Neuronal stem cell (in vitro differentiated cells): ENCODE data around the gene PTDSS2.

Experiments used
- DNase-seq: peaks from one replicate; pipeline ENCODE4 v3.0.0-alpha.2; 2013; ENCODE audit warnings: low spot score
- H2AFZ ChIP-seq: one replicate; pipeline ENCODE4 v1.6.1; 2013; ENCODE audit warnings: mild to moderate bottlenecking, low read length, inconsistent platforms
- H2AK5ac ChIP-seq: 2 replicates; pipeline ENCODE4 v1.6.1; 2013; ENCODE audit warnings: low read depth, mild to moderate bottlenecking, inconsistent platforms, low read length, moderate library complexity, mixed read lengths
- H2BK120ac ChIP-seq: 2 replicates; pipeline ENCODE4 v1.6.1; 2013; ENCODE audit warnings: low read depth, mild to moderate bottlenecking, inconsistent platforms, low read length, moderate library complexity, mixed read lengths
- H2BK12ac ChIP-seq: one replicate; pipeline ENCODE4 v1.6.1; 2013; ENCODE audit warnings: low read length, inconsistent platforms
- H2BK15ac ChIP-seq: 2 replicates; pipeline ENCODE4 v1.6.1; 2013; ENCODE audit warnings: mild to moderate bottlenecking, low read length, inconsistent platforms, mixed read lengths
- H2BK5ac ChIP-seq: one replicate; pipeline ENCODE4 v1.6.1; 2013; ENCODE audit warnings: inconsistent platforms, mild to moderate bottlenecking, low read length, moderate library complexity
- H3K14ac ChIP-seq: one replicate; pipeline ENCODE4 v1.6.1; 2013; ENCODE audit warnings: low read length, inconsistent platforms
- H3K18ac ChIP-seq: 2 replicates; pipeline ENCODE4 v1.6.1; 2013; ENCODE audit warnings: low read length, inconsistent platforms
- H3K23ac ChIP-seq: 2 replicates; pipeline ENCODE4 v1.6.1; 2013; ENCODE audit warnings: low read depth, mild to moderate bottlenecking, mixed read lengths, low read length, inconsistent platforms; ENCODE audit not compliant: poor library complexity
- H3K27ac ChIP-seq: replicated peaks from 3 replicates; pipeline ENCODE4 v1.5.1; 2013; ENCODE audit warnings: low read length, inconsistent platforms
- H3K27me3 ChIP-seq, 3 experiments: 2 replicates each; pipeline ENCODE4 v1.6.1; 2013; ENCODE audit warnings: low read length in 3 of 3, mild to moderate bottlenecking in 2 of 3, inconsistent platforms in 1 of 3, low read depth in 1 of 3, mixed read lengths in 1 of 3, moderate library complexity in 1 of 3; ENCODE audit not compliant: control insufficient read depth in 3 of 3, insufficient read depth in 3 of 3
- H3K36me3 ChIP-seq, 2 donors: replicated peaks in 1 of 2; 2 replicates each; pipeline ENCODE4 v1.6.1; 2013; ENCODE audit warnings: low read length in 2 of 2; ENCODE audit not compliant: control insufficient read depth in 2 of 2, insufficient read depth in 2 of 2
- H3K4ac ChIP-seq: 2 replicates; pipeline ENCODE4 v1.6.1; 2013; ENCODE audit warnings: inconsistent platforms, mild to moderate bottlenecking, low read length, moderate library complexity
- H3K4me1 ChIP-seq, 2 donors: 1 replicate in 1 of 2; 2 replicates in 1 of 2; pipeline ENCODE4 v1.6.1; 2013; ENCODE audit warnings: low read length in 2 of 2, low read depth in 1 of 2; ENCODE audit not compliant: control insufficient read depth in 2 of 2, insufficient read depth in 1 of 2
- H3K4me2 ChIP-seq: one replicate; pipeline ENCODE4 v1.6.1; 2013; ENCODE audit warnings: mild to moderate bottlenecking, low read length, inconsistent platforms; ENCODE audit not compliant: insufficient read depth, poor library complexity, severe bottlenecking
- H3K4me3 ChIP-seq, 2 donors: 2 replicates each; pipeline ENCODE4 v1.5.1; 2013; ENCODE audit warnings: low read length in 2 of 2, mild to moderate bottlenecking in 2 of 2, inconsistent platforms in 1 of 2, moderate library complexity in 1 of 2
- H3K79me1 ChIP-seq: one replicate; pipeline ENCODE4 v1.6.1; 2013; ENCODE audit warnings: low read depth, mild to moderate bottlenecking, inconsistent platforms, low read length, moderate library complexity
- H3K9ac ChIP-seq: one replicate; pipeline ENCODE4 v1.6.1; 2013; ENCODE audit warnings: mild to moderate bottlenecking, low read depth, low read length, inconsistent platforms; ENCODE audit not compliant: poor library complexity
- H3K9me3 ChIP-seq, 2 donors: replicated peaks in 1 of 2; 2 replicates each; pipeline versions ENCODE3 to v1.6.1; 2013; ENCODE audit warnings: low read length in 2 of 2, mild to moderate bottlenecking in 2 of 2, inconsistent platforms in 1 of 2, low read depth in 1 of 2, mixed read lengths in 1 of 2, moderate library complexity in 1 of 2; ENCODE audit not compliant: control insufficient read depth in 2 of 2, insufficient read depth in 1 of 2
- H4K8ac ChIP-seq: one replicate; pipeline ENCODE4 v1.6.1; 2013; ENCODE audit warnings: low read depth, mild to moderate bottlenecking, inconsistent platforms, low read length, moderate library complexity
- H4K91ac ChIP-seq: one replicate; pipeline ENCODE4 v1.6.1; 2013; ENCODE audit warnings: low read length, low read depth, mild to moderate bottlenecking, inconsistent platforms; ENCODE audit not compliant: poor library complexity
- WGBS, 2 donors: extraction: QIAGEN DNeasy Blood & Tissue Kit; methylation state at CpG; one replicate each; pipeline ENCODE4 v1.1.7; 2013; ENCODE audit warnings: missing lambda C conversion rate in 2 of 2, mixed read lengths in 1 of 2; ENCODE audit not compliant: insufficient read length in 2 of 2, insufficient replicate concordance in 1 of 2; ENCODE audit errors: extremely low coverage in 2 of 2; 5-methylcytosine and 5-hydroxymethylcytosine counted together

Gene PTDSS2

DNA sequence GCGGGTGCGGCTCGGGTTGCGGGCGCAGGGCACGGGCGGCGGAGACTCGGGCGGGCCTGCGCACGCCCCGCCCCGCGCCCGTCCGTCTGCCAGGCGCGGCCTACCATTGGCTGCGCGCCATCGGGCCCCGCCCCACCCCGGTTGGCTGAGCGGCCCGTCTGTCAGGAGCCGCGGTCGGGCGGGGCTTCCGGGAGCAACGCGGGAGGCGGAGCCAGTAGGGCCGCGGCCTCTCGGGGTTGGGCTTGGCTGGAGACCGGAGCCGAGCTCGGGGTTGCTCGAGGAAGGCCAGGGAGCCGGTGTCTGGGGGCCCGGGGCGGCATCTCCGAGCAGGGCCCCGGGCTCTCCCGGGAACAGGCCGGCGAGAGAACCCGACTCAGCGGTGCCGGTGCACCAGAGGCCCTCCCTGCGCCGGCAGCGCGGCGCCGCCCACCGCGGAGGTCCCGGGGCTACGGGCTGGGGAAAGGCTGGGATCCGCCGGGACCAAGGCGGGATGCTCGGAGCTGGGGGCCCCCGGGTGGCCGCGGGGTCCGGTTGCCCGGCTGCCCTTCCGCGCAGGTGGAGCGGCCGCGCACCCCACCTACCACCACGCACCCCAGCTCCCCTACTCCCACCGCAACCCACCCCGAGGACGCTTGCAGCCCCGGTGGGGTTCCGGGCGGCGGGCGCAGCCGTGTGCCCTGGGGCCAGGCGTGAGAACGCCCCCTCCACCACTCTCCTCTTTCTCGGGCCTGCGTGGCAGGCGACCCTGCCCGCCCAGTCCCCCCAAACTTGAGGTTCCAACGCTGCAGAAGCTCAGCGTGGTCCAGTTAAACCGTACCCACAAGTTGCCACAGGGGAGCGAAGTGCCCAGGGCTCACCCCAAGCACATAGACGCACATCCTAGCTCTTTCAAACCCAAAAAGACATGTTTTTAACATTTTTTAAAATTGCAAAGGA, 85.7 kb downstream of the PTDSS2 start, which contains the start of gene HRAS:
HRAS (minus strand) TSS at position 58 of the 936 bp plus-strand sequence.
- Histone ChIP-seq H2BK12ac (peak within 1 kb of the TSS; percentile 58), H3K9me3 (peaks cover 0 to 2% of the 10 kb centered on the region in 2 donors), H3K14ac (peak within 1 kb of the TSS; percentile 94), H3K27me3 (peaks cover 0 to 27% (median 4%) of the 10 kb centered on the region in 3 experiments), H4K91ac (peak within 1 kb of the TSS; percentile 53), H3K79me1 (peaks cover 12% of the 10 kb centered on the region), H2AFZ (peak within 1 kb of the TSS; percentile 98), H3K4me3 (peak within 1 kb of the TSS; percentile 76 to 95), H2AK5ac (peak within 1 kb of the TSS; percentile 91), H3K36me3 (peaks cover 22 to 31% of the 10 kb centered on the region in 2 donors), H2BK120ac (no peak within 1 kb of the TSS), H3K23ac (peak within 1 kb of the TSS; percentile 80), H4K8ac (no peak within 1 kb of the TSS), H2BK5ac (peak within 1 kb of the TSS; percentile 9), H3K4me1 (peaks cover 16 to 23% of the 10 kb centered on the region in 2 donors), H3K9ac (peak within 1 kb of the TSS; percentile 91), H3K18ac (peak within 1 kb of the TSS; percentile 97), H3K27ac (peak within 1 kb of the TSS; percentile 81), H3K4ac (peak within 1 kb of the TSS; percentile 53), H3K4me2 (peak within 1 kb of the TSS; percentile 96), H2BK15ac (peak within 1 kb of the TSS; percentile 75)
- DNase-seq: peak; percentile 95
- no CpG with 5 or more reads among the region's 97 CpGs for WGBS, 2 donors

DNA sequence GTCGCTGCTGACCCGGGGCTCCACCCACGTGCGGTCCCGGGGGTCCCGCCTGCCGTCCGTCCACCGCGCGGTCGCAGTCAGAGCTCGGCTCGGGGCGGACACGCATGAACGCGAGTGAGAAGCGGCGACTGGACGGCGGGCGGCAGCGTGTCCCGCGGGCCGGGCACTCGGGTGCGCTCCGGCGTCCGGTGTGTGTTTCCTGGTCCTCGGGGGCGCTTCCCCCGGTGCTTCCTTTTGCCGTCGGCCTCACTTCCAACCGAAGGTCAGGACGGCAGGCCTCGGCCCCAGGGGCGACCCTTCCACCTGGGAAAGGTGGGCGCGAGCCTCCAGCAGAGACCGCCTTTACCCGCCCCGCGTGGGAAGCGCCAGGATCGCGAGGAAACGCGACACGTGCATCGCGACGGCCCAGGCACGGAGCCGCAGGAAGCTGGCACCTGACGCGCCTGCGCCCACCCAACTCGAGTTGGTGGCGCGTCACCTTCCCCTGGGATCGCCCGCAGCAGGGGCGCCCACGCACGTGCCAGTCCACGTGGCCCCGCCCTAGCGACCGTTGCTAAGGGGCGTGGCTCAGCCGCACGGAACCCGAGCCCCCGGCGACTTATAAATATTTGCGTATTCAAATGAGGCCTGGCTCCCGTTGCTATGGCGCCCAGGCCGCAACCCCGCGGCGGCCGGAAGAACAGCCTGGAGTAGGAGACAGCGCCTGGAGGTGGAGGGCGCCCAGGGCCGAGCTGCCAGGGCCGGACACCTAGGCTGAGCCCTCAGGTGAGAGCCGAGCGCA, 87.0 kb downstream of the PTDSS2 start, which contains the start of gene LRRC56:
LRRC56 (plus strand) TSS at position 687 of the 781 bp plus-strand sequence. CDS start 3,158 bp downstream, outside the sequence.
- peaks cover 0 to 27% (median 4%) of the 10 kb centered on the region in 3 experiments for H3K27me3 ChIP-seq
- WGBS, 2 donors: no CpG with 5 or more reads among the region's 93 CpGs
- peak within 1 kb of the TSS; percentile 89 for H3K14ac ChIP-seq
- peak within 1 kb of the TSS; percentile 99 for H3K18ac ChIP-seq
- H4K8ac ChIP-seq: peak within 1 kb of the TSS; percentile 96
- peak within 1 kb of the TSS; percentile 27 for H3K27ac ChIP-seq
- H2BK5ac ChIP-seq: peak within 1 kb of the TSS; percentile 44
- H3K9me3 ChIP-seq: peaks cover 0 to 2% of the 10 kb centered on the region in 2 donors
- peak within 1 kb of the TSS; percentile 86 for H3K4me2 ChIP-seq
- peak within 1 kb of the TSS; percentile 94 for H2BK12ac ChIP-seq
- H3K23ac ChIP-seq: peak within 1 kb of the TSS; percentile 97
- no peak within 1 kb of the TSS for H4K91ac ChIP-seq
- peak within 1 kb of the TSS; percentile 88 for H3K9ac ChIP-seq
- peak within 1 kb of the TSS; percentile 99 for H2AK5ac ChIP-seq
- peak within 1 kb of the TSS; percentile 99 for H2BK120ac ChIP-seq
- H3K79me1 ChIP-seq: peaks cover 12% of the 10 kb centered on the region
- H3K4me3 ChIP-seq: peak within 1 kb of the TSS; percentile 76 to 77
- H3K4ac ChIP-seq: peak within 1 kb of the TSS; percentile 98
- peaks cover 18 to 24% of the 10 kb centered on the region in 2 donors for H3K4me1 ChIP-seq
- peak; percentile 77 for DNase-seq
- H3K36me3 ChIP-seq: peaks cover 15 to 19% of the 10 kb centered on the region in 2 donors
- peak within 1 kb of the TSS; percentile 100 for H2BK15ac ChIP-seq
- peak within 1 kb of the TSS; percentile 98 for H2AFZ ChIP-seq

DNA sequence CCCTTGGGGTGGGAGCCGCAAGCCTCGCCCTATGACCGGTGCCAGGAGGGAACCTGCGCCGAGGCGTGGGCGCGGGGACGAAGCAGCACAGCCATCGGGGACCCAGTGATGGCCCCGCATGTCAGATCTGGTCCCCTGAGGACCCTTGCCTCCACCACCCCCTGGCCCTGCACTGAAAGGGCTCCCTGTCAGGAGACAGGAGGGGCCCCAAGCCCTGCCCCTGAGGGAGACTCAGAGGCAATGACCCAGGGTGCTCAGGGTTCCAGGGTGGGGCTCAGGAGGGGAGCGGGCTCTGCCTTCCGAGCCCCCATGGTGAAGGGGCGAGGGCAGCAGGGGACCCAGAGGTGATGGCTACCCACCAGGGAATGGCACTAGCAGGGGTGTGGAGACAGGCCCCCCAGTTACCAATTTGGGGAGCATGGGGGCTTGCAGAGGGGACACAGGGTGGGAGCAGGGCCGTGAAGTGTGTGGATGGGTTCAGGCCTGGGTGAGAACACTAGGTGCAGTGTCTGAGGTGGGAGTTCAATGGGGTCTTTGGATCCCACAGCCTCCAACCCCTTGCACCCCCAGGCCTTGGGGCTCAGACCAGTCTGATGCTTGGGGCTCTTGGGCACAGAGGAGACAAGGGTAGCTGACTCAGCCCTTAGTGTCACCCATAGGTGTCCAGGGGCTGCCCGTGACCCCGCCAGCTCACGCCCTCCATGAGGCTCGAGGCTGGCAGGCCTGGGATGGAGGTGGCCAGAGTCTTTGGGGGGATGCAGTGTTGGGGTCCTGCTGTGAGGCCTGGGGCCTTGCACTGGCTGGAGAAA, 87.7 kb downstream of the PTDSS2 start:
- peak overlapping the region; percentile 85 for H2AFZ ChIP-seq
- H2BK15ac ChIP-seq: peak overlapping the region; percentile 100
- no peak for DNase-seq
- peak overlapping the region; percentile 98 for H3K4ac ChIP-seq
- peak overlapping the region; percentile 44 for H2BK5ac ChIP-seq
- peak overlapping the region; percentile 20 to 77 for H3K4me3 ChIP-seq
- peaks cover 9 to 11% of the 10 kb centered on the region in 2 donors for H3K36me3 ChIP-seq
- WGBS, 2 donors: no CpG with 5 or more reads among the region's 19 CpGs
- H2AK5ac ChIP-seq: peak overlapping the region; percentile 99
- peak overlapping the region; percentile 58 for H2BK12ac ChIP-seq
- peak overlapping the region; percentile 89 for H3K14ac ChIP-seq
- peak overlapping the region; percentile 98 for H3K18ac ChIP-seq
- H3K79me1 ChIP-seq: peaks cover 12% of the 10 kb centered on the region
- peak overlapping the region; percentile 86 for H3K4me2 ChIP-seq
- H3K9ac ChIP-seq: peak overlapping the region; percentile 88
- H3K27ac ChIP-seq: no peak overlapping the region
- peak overlapping the region; percentile 87 for H2BK120ac ChIP-seq
- peak overlapping the region; percentile 91 for H3K23ac ChIP-seq
- H3K9me3 ChIP-seq: peaks cover 0 to 2% of the 10 kb centered on the region in 2 donors
- H4K91ac ChIP-seq: no peak overlapping the region
- H3K4me1 ChIP-seq: peaks cover 18 to 24% of the 10 kb centered on the region in 2 donors
- peaks cover 0 to 27% (median 4%) of the 10 kb centered on the region in 3 experiments for H3K27me3 ChIP-seq
- peak overlapping the region; percentile 3 for H4K8ac ChIP-seq
